Uterus (tissue), 4 donors: Measurements from ENCODE around the gene DSTN. TPM values are rescaled to one million over a fixed set of nuclear protein-coding genes. Genes with fewer than 3 reads are reported as not detected.

Experiments
- DNase-seq, 2 donors: peaks; one replicate each; pipeline ENCODE4 v3.0.0-alpha.2; 2019 to 2020
- H3K27ac ChIP-seq, 2 donors: fragments of 200-600 bp; sonication (generic); 1 replicate in 1 of 2; 2 replicates in 1 of 2; pipeline ENCODE4 v1.5.1; 2016 to 2018
- H3K27me3 ChIP-seq, 2 donors: fragments of 200-600 bp; sonication (generic); one replicate each; pipeline ENCODE4 v1.5.1; 2018 to 2019; ENCODE audit warnings: control low read depth in 1 of 2
- H3K36me3 ChIP-seq, 2 donors: fragments of 200-600 bp; sonication (generic); one replicate each; pipeline ENCODE4 v1.5.1; 2019; ENCODE audit warnings: control low read depth in 1 of 2
- H3K4me1 ChIP-seq, 2 donors: fragments of 200-600 bp; sonication (generic); one replicate each; pipeline ENCODE4 v1.5.1; 2018 to 2019; ENCODE audit warnings: control low read depth in 1 of 2
- H3K4me3 ChIP-seq, 2 donors: fragments of 200-600 bp; sonication (generic); 1 replicate in 1 of 2; 2 replicates in 1 of 2; pipeline ENCODE4 v1.5.1; 2018 to 2019; ENCODE audit warnings: mild to moderate bottlenecking in 1 of 2
- H3K9me3 ChIP-seq, 2 donors: fragments of 200-600 bp; sonication (generic); one replicate each; pipeline ENCODE4 v1.5.1; 2019; ENCODE audit warnings: control low read depth in 1 of 2
- CTCF ChIP-seq, 4 experiments: fragments of 200-600 bp in 2 of 4; fragments of 450-650 bp in 2 of 4; sonication (generic) in 2 of 4; IDR thresholded peaks; one replicate each; pipeline ENCODE4 v1.5.1; 2016 to 2019; ENCODE audit warnings: antibody characterized with exemption in 4 of 4, mild to moderate bottlenecking in 2 of 4, moderate library complexity in 1 of 4
- POLR2A ChIP-seq, 2 donors: fragments of 450-650 bp; IDR thresholded peaks; one replicate each; pipeline ENCODE4 v1.6.1; 2016; ENCODE audit warnings: antibody characterized with exemption in 2 of 2, mild to moderate bottlenecking in 1 of 2, moderate library complexity in 1 of 2
- intact Hi-C: fragments of 100-400 bp; cut with DNase I; formaldehyde crosslinking; loops from one replicate; pipeline ENCODE4 v1.15.1; 2023; ENCODE audit warnings: low total_unique reads
- total RNA-seq, 4 donors: library from RNA; depleted of rRNA in 3 of 4; stranded (reverse); fragments of >200 nt in 3 of 4; gene quantifications; one replicate each; pipeline versions ENCODE4 v1.1.0 to v1.2.4, GENCODE V29; 2014 to 2023
- donor health status: DM: yes; HTN: yes; CAD: no.

Gene DSTN
- total RNA-seq, 4 donors from 2014 or later, result 294 to 674 (median 623) TPM

GRCh38 chr20:17613328-17614175 is 43.7 kb downstream of the DSTN start:
- intact Hi-C loops, result no loop called here
- Histone ChIP-seq H3K4me1 (peaks cover 0 to 30% of the 10 kb centered on the region in 2 donors), H3K27ac (peak overlapping the region; percentile 67 to 68), H3K9me3 (no peaks in the 10 kb centered on the region), H3K36me3 (no peaks in the 10 kb centered on the region), H3K4me3 (no peak overlapping the region), H3K27me3 (no peaks in the 10 kb centered on the region)
- TF ChIP-seq CTCF (IDR thresholded peaks at IDR 0.05), result no peak
- no peak for TF ChIP-seq POLR2A (IDR thresholded peaks at IDR 0.05)
- DNase-seq, result peak in 1 of 2 donors; percentile 29

- peaks cover 0 to 30% of the 10 kb centered on the region in 2 donors for H3K4me1 ChIP-seq
- H3K4me3 ChIP-seq, result no peak overlapping the region
- H3K27me3 ChIP-seq, result no peaks in the 10 kb centered on the region
- no peaks in the 10 kb centered on the region for H3K9me3 ChIP-seq
- peak; percentile 77 to 87 for DNase-seq
- TF ChIP-seq POLR2A (IDR thresholded peaks at IDR 0.05) (no peak), CTCF (IDR thresholded peaks at IDR 0.05) (no peak)
- intact Hi-C loops, result no loop called here
- H3K36me3 ChIP-seq, result no peaks in the 10 kb centered on the region
- H3K27ac ChIP-seq, result peak overlapping the region; percentile 67 to 68
Measured at GRCh38 chr20:17614176-17614811, 44.4 kb downstream of the DSTN start.

GRCh38 chr20:17614812-17615644 is 45.2 kb downstream of the DSTN start:
- H3K4me3 ChIP-seq, result no peak overlapping the region
- no peak for DNase-seq
- H3K4me1 ChIP-seq, result peaks cover 0 to 30% of the 10 kb centered on the region in 2 donors
- H3K36me3 ChIP-seq, result no peaks in the 10 kb centered on the region
- H3K27me3 ChIP-seq, result no peaks in the 10 kb centered on the region
- intact Hi-C loops, result loop anchor here (5.0 kb wide), 1 partner anchor 113 kb away; no protein-coding TSS in a partner anchor
- no peaks in the 10 kb centered on the region for H3K9me3 ChIP-seq
- peak overlapping the region; percentile 67 to 68 for H3K27ac ChIP-seq
- TF ChIP-seq POLR2A (IDR thresholded peaks at IDR 0.05) (no peak), CTCF (IDR thresholded peaks at IDR 0.05) (no peak)

- Histone ChIP-seq H3K27ac (peak overlapping the region; percentile 67 to 68), H3K4me1 (peaks cover 0 to 24% of the 10 kb centered on the region in 2 donors), H3K9me3 (no peaks in the 10 kb centered on the region), H3K4me3 (no peak overlapping the region), H3K36me3 (no peaks in the 10 kb centered on the region), H3K27me3 (no peaks in the 10 kb centered on the region)
- intact Hi-C loops, result loop anchor here (5.0 kb wide), 1 partner anchor 114 kb away; no protein-coding TSS in a partner anchor
- no peak for TF ChIP-seq POLR2A (IDR thresholded peaks at IDR 0.05)
- TF ChIP-seq CTCF (IDR thresholded peaks at IDR 0.05), result no peak
- no peak for DNase-seq
Measured at GRCh38 chr20:17615645-17616479, 46.0 kb downstream of the DSTN start.
